ENCODE results near the gene PHLDB2. TPM values are rescaled to one million over a fixed set of nuclear protein-coding genes. Genes with fewer than 3 reads are reported as not detected.

PHLDB2 gene
- total RNA-seq, 1 experiment from 2014 or later = 90.1 TPM

- Histone ChIP-seq H3K9ac (ENCODE audit: low read length) (peak within 1 kb of the TSS; percentile 82), H2AFZ (ENCODE audit: low read length) (peak within 1 kb of the TSS; percentile 88), H3K27me3 (ENCODE audit: low read length) (no peaks in the 10 kb centered on the region), H3F3A (ENCODE audit: low read length, unreplicated experiment) (peaks cover 6% of the 10 kb centered on the region), H3K9me2 (replicated peaks; ENCODE audit: low read length) (no peaks in the 10 kb centered on the region), H3K4me1 (ENCODE audit: insufficient read depth, low read length) (peaks cover 28% of the 10 kb centered on the region), H3K27ac (ENCODE audit: low read length) (peak within 1 kb of the TSS; percentile 36), H4K20me1 (ENCODE audit: low read length) (no peaks in the 10 kb centered on the region), H3K4me3 (ENCODE audit: low read length) (peak within 1 kb of the TSS; percentile 80), H3K4me2 (ENCODE audit: low read length) (peak within 1 kb of the TSS; percentile 83), H3K9me3 (ENCODE audit: low read length) (no peaks in the 10 kb centered on the region), H3K36me3 (ENCODE audit: low read depth, low read length) (peaks cover 20% of the 10 kb centered on the region), H3K79me2 (ENCODE audit: low read length) (peaks cover 48% of the 10 kb centered on the region)
- DNase-seq (peak; percentile 100), ATAC-seq (peak; percentile 90)
- TSS peak; percentile 48 for BruUV-seq (replicated peaks)
- ChIA-PET CTCF (interaction anchor here (0.6 to 2.6 kb wide), 10 partner anchors 9 to 302 kb away, joined by 3 to 28 read pairs (median 3); no protein-coding TSS in a partner anchor), POLR2A (ENCODE audit: unreplicated experiment) (interaction anchor here (0.5 to 1.0 kb wide), 10 partner anchors 16 to 180 kb away, joined by 3 to 18 read pairs (median 5); no protein-coding TSS in a partner anchor)
- intact Hi-C loops (cut with micrococcal nuclease) = loop anchor here (5.0 kb wide), 1 partner anchor 402 kb away; no protein-coding TSS in a partner anchor
- no peak for TF ChIP-seq EZH2phosphoT487 (IDR thresholded peaks at IDR 0.05; ENCODE audit: borderline replicate concordance, low read length)
- no peak for TF ChIP-seq EZH2 (IDR thresholded peaks at IDR 0.05; ENCODE audit: low read length, unreplicated experiment)
- no peak for TF ChIP-seq CTCF (conservative IDR thresholded peaks at IDR 0.05; ENCODE audit: low read depth, low read length)
These were observed 119.7 kb downstream of the PHLDB2 start, which contains the start of gene ABHD10 for GRCh38 chr3:111978583-111979433. Gene ABHD10, plus strand, starts transcription at chr3:111979026. Its CDS starts 36 bp downstream, at chr3:111979062.

GRCh38 chr3:111979434-111980038 lies 120.5 kb downstream of the PHLDB2 start:
- H3K27me3 ChIP-seq (ENCODE audit: low read length) = no peaks in the 10 kb centered on the region
- peaks cover 53% of the 10 kb centered on the region for H3K79me2 ChIP-seq (ENCODE audit: low read length)
- H2AFZ ChIP-seq (ENCODE audit: low read length) = peak overlapping the region; percentile 88
- peak overlapping the region; percentile 36 for H3K27ac ChIP-seq (ENCODE audit: low read length)
- POLR2A ChIA-PET (ENCODE audit: unreplicated experiment) = interaction anchor here (0.5 to 1.0 kb wide), 5 partner anchors 56 to 132 kb away, joined by 3 to 10 read pairs (median 3); no protein-coding TSS in a partner anchor
- H3K9me3 ChIP-seq (ENCODE audit: low read length) = no peaks in the 10 kb centered on the region
- DNase-seq (peak; percentile 26), ATAC-seq (peak; percentile 1; the same call in 1 of the 2 replicates)
- H3K9ac ChIP-seq (ENCODE audit: low read length) = peak overlapping the region; percentile 82
- H3K4me2 ChIP-seq (ENCODE audit: low read length) = peak overlapping the region; percentile 83
- TF ChIP-seq EZH2phosphoT487 (IDR thresholded peaks at IDR 0.05; ENCODE audit: borderline replicate concordance, low read length) (no peak), EZH2 (IDR thresholded peaks at IDR 0.05; ENCODE audit: low read length, unreplicated experiment) (no peak), CTCF (conservative IDR thresholded peaks at IDR 0.05; ENCODE audit: low read depth, low read length) (no peak)
- peaks cover 28% of the 10 kb centered on the region for H3K4me1 ChIP-seq (ENCODE audit: insufficient read depth, low read length)
- CTCF ChIA-PET = interaction anchor here (1.0 to 2.6 kb wide), 5 partner anchors 10 to 119 kb away, joined by 3 to 28 read pairs (median 8); no protein-coding TSS in a partner anchor
- H3K4me3 ChIP-seq (ENCODE audit: low read length) = peak overlapping the region; percentile 80
- no peaks in the 10 kb centered on the region for H3K9me2 ChIP-seq (replicated peaks; ENCODE audit: low read length)
- no peaks in the 10 kb centered on the region for H4K20me1 ChIP-seq (ENCODE audit: low read length)
- H3K36me3 ChIP-seq (ENCODE audit: low read depth, low read length) = peaks cover 17% of the 10 kb centered on the region
- peaks cover 6% of the 10 kb centered on the region for H3F3A ChIP-seq (ENCODE audit: low read length, unreplicated experiment)
- BruUV-seq (replicated peaks) = no TSS peak
- intact Hi-C loops (cut with micrococcal nuclease) = loop anchor here (5.0 kb wide), 1 partner anchor 402 kb away; no protein-coding TSS in a partner anchor

Measured in PC-3 (cell line).